Prostate gland (tissue), 2 donors: ENCODE data around the gene DGKB.

Source experiments
- CTCF ChIP-seq, 4 experiments: fragments of 200-600 bp in 2 of 4; fragments of 450-650 bp in 2 of 4; sonication (generic) in 2 of 4; IDR thresholded peaks; 1 replicate in 3 of 4; 2 replicates in 1 of 4; pipeline ENCODE4 v1.5.1; 2016 to 2019; ENCODE audit warnings: antibody characterized with exemption in 4 of 4, mild to moderate bottlenecking in 2 of 4, moderate library complexity in 2 of 4
- POLR2A ChIP-seq: fragments of 450-650 bp; IDR thresholded peaks from one replicate; pipeline ENCODE4 v1.6.1; 2016; ENCODE audit warnings: antibody characterized with exemption, mild to moderate bottlenecking

GRCh38 chr7:14332155-14332554, 570.4 kb downstream of the DGKB start:
- no peak for TF ChIP-seq POLR2A
- no peak for TF ChIP-seq CTCF (IDR thresholded peaks at IDR 0.05)
